Stomach smooth muscle (tissue), 2 donors: ENCODE measurements around the gene SIDT1.

Experiments
- H3K27ac ChIP-seq: one replicate; pipeline ENCODE4 v1.7.0; 2013; ENCODE audit warnings: mild to moderate bottlenecking, low read length, inconsistent platforms
- H3K27me3 ChIP-seq, 2 donors: one replicate each; pipeline ENCODE4 v1.7.0; 2013; ENCODE audit warnings: low read length in 2 of 2; ENCODE audit not compliant: insufficient read depth in 2 of 2, control insufficient read depth in 1 of 2
- H3K36me3 ChIP-seq, 2 donors: one replicate each; pipeline ENCODE4 v1.7.0; 2013; ENCODE audit warnings: low read length in 2 of 2; ENCODE audit not compliant: control insufficient read depth in 2 of 2, insufficient read depth in 2 of 2
- H3K4me1 ChIP-seq: one replicate; pipeline ENCODE4 v1.7.0; 2013; ENCODE audit warnings: low read length; ENCODE audit not compliant: control insufficient read depth, insufficient read depth
- H3K4me3 ChIP-seq, 2 donors: one replicate each; pipeline ENCODE4 v1.7.0; 2013; ENCODE audit warnings: low read length in 2 of 2
- H3K9ac ChIP-seq, 2 donors: one replicate each; pipeline ENCODE4 v1.7.0; 2013; ENCODE audit warnings: low read length in 2 of 2, mild to moderate bottlenecking in 1 of 2
- H3K9me3 ChIP-seq, 2 donors: one replicate each; pipeline ENCODE4 v1.7.0; 2013; ENCODE audit warnings: low read length in 2 of 2; ENCODE audit not compliant: control insufficient read depth in 2 of 2
- donor health status: healthy.
- donor health status: Pancreatic carcinoma.

SIDT1 gene

DNA sequence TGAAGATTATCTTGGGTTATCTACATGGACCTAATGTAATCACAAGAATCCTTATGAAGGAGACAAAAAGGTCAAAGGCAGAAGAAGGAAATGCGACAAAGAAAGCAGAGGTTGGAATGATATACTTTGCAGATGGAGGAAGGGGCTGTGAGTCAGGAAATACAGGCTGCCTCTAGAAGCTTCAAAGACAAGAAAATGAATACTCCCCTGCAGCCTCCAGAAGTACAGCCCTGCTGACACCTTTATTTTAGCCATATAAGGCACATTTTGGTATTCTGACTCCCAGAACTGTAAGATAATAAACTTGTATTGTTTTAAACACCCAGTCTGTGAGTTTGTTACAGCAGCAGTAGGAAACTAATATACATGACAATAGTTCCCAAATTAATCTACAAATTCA is 58.6 kb downstream of the SIDT1 start:
- Histone ChIP-seq H3K9ac (no peak overlapping the region), H3K27me3 (no peaks in the 10 kb centered on the region), H3K4me1 (no peaks in the 10 kb centered on the region), H3K27ac (no peak overlapping the region), H3K4me3 (no peak overlapping the region), H3K36me3 (no peaks in the 10 kb centered on the region), H3K9me3 (no peaks in the 10 kb centered on the region)

DNA sequence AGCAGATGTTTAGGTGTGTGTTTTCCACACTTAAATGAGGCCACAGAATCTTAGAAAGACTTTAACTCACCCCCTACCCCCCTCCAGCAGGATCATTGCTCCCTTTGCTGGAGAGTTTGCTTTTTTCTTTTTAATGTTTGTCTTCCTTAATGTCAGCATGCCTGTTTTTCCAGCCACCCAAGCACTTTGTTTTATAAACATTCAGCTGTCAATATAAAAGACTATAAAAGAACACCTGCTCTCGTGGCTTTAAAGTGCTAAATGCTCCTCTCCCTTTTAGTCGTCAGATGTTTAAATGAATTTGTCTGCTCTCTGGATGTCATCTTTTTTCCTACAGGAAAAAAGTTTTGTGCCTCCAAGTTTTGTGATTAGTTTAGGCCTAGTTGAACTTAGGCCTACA is 61.7 kb downstream of the SIDT1 start:
- no peaks in the 10 kb centered on the region for H3K9me3 ChIP-seq
- no peak overlapping the region for H3K27ac ChIP-seq
- H3K36me3 ChIP-seq, result no peaks in the 10 kb centered on the region
- no peak overlapping the region for H3K9ac ChIP-seq
- no peaks in the 10 kb centered on the region for H3K4me1 ChIP-seq
- no peak overlapping the region for H3K4me3 ChIP-seq
- no peaks in the 10 kb centered on the region for H3K27me3 ChIP-seq

DNA sequence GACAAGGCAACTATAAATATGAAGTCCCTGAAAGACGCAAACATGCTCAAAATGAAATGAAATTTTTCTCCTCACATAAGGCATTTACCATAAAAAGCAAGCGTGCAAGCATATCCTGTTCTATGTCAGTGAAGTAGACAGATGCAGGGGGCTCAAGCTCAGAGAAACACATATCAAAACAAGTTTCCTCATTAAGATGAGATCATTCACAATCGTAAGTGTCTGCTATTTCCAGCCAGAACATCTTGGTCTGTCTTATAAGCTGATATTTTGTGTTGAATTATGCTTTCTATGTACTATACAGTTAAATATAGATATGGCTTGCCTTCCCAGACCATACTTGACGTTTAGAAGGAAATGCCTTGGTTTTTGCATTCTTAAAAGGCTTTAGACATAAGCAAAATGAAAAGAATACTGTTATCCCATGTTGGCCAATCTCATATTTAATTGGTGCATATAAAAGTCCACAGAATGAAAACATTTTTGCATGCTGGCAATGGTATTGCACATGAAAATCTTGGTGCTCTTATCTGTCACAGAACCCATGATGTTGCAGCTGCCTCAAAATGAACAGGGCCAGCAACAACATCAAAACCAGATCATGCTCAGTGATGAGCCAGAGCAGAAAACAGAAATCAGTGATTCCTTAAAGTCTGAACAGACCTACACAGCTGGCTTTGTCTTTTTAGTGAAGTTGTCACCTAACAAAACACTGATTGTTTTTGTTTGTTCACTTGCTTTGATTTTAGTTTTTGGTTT is 65.4 kb downstream of the SIDT1 start:
- Histone ChIP-seq H3K4me3 (no peak overlapping the region), H3K9me3 (no peaks in the 10 kb centered on the region), H3K4me1 (no peaks in the 10 kb centered on the region), H3K27ac (no peak overlapping the region), H3K27me3 (no peaks in the 10 kb centered on the region), H3K36me3 (no peaks in the 10 kb centered on the region), H3K9ac (no peak overlapping the region)

DNA sequence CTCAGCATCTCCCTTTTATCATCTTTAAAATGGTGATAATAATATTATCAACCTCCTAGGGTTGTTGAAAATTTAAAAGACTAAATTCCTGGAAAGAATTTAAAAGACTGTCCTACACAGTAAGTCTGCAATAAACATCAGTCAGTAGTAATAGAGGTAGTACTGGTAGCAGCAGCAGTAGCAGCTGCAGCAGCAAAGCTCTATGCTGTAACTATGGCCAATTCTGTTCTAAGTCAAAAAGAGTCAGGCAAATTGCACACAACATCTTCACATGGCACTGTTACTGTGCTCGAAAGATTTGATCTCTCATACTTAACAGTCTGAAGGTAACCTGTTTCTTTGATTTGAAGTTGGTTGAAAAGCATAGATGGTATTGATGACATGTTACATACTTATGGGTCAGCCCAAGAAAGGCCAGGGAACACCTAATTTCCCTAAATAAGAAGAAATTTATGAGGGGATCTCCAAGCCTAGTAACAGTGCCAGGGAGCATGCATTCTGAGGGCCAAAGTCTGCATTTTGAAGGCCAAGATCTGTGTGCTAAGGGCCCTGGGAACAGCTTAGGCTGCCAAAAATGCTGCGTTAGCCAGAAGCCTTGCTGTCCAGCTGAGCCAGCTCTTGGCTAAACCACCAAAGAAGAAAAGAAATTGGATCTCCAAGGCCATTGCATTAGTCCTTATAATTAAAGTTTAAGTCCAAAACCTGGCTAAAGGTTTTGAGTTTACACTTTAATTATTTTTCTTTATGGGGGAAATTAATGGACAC is 68.2 kb downstream of the SIDT1 start:
- no peaks in the 10 kb centered on the region for H3K4me1 ChIP-seq
- no peak overlapping the region for H3K27ac ChIP-seq
- no peaks in the 10 kb centered on the region for H3K36me3 ChIP-seq
- no peaks in the 10 kb centered on the region for H3K9me3 ChIP-seq
- no peak overlapping the region for H3K9ac ChIP-seq
- H3K27me3 ChIP-seq, result no peaks in the 10 kb centered on the region
- H3K4me3 ChIP-seq, result no peak overlapping the region

DNA sequence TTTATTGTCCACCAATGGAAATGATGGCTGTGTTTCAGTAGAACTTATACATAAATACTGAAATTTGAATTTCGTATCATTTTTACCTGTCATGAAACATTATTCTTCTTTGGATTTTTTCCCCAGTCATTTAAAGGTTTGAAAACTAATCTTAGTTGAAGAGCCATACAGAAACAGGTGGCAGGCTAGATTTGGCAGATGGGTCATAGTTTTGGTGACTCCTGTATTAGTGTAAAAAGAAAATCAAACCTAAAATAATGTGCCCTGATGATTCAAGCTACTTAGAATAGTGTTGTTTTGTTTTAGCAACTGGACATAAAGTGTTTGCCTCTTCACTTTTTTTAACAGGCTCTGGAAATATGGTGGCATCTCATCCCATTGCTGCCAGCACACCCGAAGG is 68.9 kb downstream of the SIDT1 start:
- Histone ChIP-seq H3K4me1 (no peaks in the 10 kb centered on the region), H3K9ac (no peak overlapping the region), H3K9me3 (no peaks in the 10 kb centered on the region), H3K36me3 (no peaks in the 10 kb centered on the region), H3K27me3 (no peaks in the 10 kb centered on the region), H3K4me3 (no peak overlapping the region), H3K27ac (no peak overlapping the region)

DNA sequence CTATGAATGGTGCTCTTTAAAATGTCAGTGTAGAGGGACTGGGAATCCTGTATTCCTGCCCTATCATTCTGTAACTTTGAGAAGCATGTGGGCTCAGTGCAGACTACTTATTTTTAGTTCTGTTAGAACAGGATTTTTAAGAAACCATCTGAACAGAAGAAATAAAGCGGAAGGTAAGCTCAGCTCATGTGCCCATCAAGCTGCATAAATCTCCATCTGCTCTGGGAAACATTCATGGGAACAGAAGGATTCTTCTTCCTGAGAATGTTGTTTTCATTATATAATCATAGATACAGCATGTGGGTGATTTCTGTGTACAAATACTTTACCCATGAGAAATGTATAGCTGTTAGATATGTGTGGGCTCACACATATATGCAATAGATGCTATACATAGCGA is 69.9 kb downstream of the SIDT1 start:
- Histone ChIP-seq H3K4me3 (no peak overlapping the region), H3K27ac (no peak overlapping the region), H3K27me3 (no peaks in the 10 kb centered on the region), H3K4me1 (no peaks in the 10 kb centered on the region), H3K9ac (no peak overlapping the region), H3K36me3 (no peaks in the 10 kb centered on the region), H3K9me3 (no peaks in the 10 kb centered on the region)

DNA sequence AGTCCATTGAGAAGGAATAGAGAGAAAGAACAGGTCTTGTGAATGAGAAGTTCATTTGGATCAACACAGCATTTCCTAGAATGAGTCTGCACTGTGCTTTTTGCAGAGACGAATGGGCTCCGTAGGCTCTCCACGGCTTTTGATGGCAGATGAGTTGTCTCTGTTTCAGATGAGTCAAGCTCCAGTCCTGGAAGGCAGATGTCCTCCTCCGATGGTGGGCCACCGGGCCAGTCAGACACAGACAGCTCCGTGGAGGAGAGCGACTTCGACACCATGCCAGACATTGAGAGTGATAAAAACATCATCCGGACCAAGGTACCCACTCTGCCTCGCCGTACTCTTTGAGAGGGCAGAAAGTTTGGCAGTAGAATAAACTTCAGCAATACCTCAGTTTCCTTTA is 70.5 kb downstream of the SIDT1 start:
- no peaks in the 10 kb centered on the region for H3K36me3 ChIP-seq
- H3K9me3 ChIP-seq, result no peaks in the 10 kb centered on the region

DNA sequence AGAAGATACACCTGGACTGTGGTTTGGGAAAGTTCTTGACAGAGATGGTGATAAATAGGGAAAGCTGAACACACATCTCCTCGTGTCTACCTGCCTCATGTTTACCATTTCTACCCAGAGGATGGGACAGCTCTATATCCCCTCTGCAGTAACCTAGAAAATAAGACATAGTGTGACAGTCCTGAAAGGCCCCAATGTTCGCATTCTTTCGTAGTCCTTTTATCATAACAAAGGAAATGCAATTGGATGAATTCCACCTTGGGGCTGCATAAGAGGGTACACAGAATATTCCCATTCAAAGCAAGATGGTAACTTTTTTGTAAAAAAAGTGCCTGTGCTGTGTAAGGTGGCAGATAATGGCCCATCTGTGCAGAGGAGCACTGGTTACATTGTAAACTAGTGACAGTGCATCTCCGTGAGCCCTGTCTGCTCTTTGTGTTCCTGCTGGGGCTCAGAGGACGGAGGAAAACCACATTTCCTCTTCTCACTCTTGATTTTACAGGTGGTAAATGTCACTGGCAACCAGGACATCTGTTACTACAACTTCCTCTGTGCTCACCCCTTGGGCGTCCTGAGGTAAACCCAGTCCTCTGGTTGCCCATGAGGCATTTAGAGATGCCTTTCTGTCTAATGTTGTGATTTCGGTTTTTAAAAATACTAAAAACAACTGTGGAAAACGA is 74.3 kb downstream of the SIDT1 start:
- H3K4me3 ChIP-seq, result no peak overlapping the region
- H3K9ac ChIP-seq, result no peak overlapping the region
- no peaks in the 10 kb centered on the region for H3K27me3 ChIP-seq
- H3K27ac ChIP-seq, result no peak overlapping the region
- no peaks in the 10 kb centered on the region for H3K4me1 ChIP-seq
- H3K9me3 ChIP-seq, result no peaks in the 10 kb centered on the region
- no peaks in the 10 kb centered on the region for H3K36me3 ChIP-seq

More for the DNA sequence above, 70.5 kb downstream of the SIDT1 start:
- Histone ChIP-seq H3K27me3 (no peaks in the 10 kb centered on the region), H3K4me1 (no peaks in the 10 kb centered on the region), H3K27ac (no peak overlapping the region), H3K4me3 (no peak overlapping the region), H3K9ac (no peak overlapping the region)

DNA sequence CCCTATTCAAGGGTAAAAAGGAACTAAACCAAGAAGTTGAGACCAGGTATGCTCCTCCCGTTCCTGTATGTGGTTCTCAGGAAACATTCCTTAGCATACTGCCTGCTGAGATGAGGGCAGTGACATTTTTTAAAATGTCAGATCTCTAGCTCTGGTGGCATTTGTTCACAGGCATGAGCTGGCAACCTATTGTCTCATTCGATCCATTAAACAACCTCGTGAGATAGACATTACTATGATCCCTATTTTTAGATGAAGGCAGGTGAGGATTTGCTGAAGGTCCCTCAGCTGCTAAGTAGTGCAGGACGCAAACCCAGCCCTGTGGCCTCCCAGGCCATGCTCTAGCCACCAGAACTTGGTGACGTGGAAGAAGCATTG is 74.9 kb downstream of the SIDT1 start:
- no peaks in the 10 kb centered on the region for H3K36me3 ChIP-seq

DNA sequence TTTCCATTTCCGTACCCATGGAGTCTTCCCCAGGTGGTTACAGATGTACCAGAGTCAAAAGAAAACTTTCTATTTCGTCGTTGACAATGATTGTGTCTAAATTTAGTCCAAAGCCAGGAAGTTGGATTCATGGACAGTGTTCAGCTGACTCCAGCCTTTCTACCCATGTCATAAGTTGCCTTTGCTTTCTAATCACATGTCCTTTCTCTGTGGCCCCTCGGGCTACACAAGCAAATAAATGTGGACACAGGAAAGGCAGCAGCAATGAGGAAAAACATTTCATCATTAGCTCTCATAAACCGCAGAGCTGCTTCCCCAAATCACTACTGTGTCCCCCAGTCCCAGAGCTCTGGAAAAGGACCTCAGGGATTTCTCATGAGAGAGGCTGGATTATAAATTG is 82.0 kb downstream of the SIDT1 start:
- Histone ChIP-seq H3K9ac (no peak overlapping the region), H3K27ac (peak overlapping the region; percentile 1), H3K9me3 (no peaks in the 10 kb centered on the region), H3K4me1 (peaks cover 6% of the 10 kb centered on the region), H3K27me3 (no peaks in the 10 kb centered on the region), H3K4me3 (no peak overlapping the region), H3K36me3 (no peaks in the 10 kb centered on the region)

More for the DNA sequence above, 74.9 kb downstream of the SIDT1 start:
- Histone ChIP-seq H3K4me1 (no peaks in the 10 kb centered on the region), H3K9me3 (no peaks in the 10 kb centered on the region), H3K9ac (no peak overlapping the region), H3K27me3 (no peaks in the 10 kb centered on the region), H3K27ac (no peak overlapping the region), H3K4me3 (no peak overlapping the region)
